ENCODE data around the gene DTNB.

DNA sequence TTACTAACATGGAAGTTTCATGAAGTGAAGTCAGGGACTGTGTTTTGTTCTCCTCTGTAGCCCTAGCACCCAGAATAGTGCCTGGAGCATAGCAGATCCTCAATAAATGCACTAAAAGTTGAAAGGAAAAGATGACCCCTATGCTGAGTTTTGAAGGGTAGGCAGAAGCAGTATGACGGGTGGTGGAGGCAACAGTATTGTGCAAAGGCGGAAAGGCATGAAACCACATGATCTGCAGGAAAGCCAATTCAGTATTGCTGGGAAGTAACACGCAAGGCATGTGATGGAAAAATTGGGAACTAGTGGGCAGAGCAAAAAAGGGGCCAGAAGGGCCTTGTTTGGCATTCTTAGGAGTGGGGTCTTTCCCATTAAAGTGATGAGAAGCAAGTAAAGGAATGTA, 23.1 kb downstream of the DTNB start:
- no peak for TF ChIP-seq CTCF (IDR thresholded peaks at IDR 0.05; ENCODE audit: extremely low read depth in 1 of 2, insufficient read depth in 1 of 2, low read depth in 1 of 2, low read length in 2 of 2)
- no peak for TF ChIP-seq POLR2A (IDR thresholded peaks at IDR 0.05; ENCODE audit: low read depth, low read length)
- TF ChIP-seq POLR2AphosphoS5 (IDR thresholded peaks at IDR 0.05; ENCODE audit: insufficient read depth, low read depth, low read length): no peak
- no peak for TF ChIP-seq EZH2 (IDR thresholded peaks at IDR 0.05; ENCODE audit: borderline replicate concordance, low read depth, low read length, severe bottlenecking)
- TF ChIP-seq JUN (IDR thresholded peaks at IDR 0.05; ENCODE audit: borderline replicate concordance, insufficient read depth, insufficient read length, low read depth): no peak
- TF ChIP-seq, protein P1, sequence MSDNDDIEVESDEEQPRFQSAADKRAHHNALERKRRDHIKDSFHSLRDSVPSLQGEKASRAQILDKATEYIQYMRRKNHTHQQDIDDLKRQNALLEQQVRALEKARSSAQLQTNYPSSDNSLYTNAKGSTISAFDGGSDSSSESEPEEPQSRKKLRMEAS (IDR thresholded peaks at IDR 0.05; ENCODE audit: insufficient read depth, insufficient read length): no peak
- no peak for TF ChIP-seq FOS (IDR thresholded peaks at IDR 0.05; ENCODE audit: borderline replicate concordance, insufficient read depth, low read length)
